Measurements from ENCODE around the gene CAPN5.

Gene CAPN5

DNA sequence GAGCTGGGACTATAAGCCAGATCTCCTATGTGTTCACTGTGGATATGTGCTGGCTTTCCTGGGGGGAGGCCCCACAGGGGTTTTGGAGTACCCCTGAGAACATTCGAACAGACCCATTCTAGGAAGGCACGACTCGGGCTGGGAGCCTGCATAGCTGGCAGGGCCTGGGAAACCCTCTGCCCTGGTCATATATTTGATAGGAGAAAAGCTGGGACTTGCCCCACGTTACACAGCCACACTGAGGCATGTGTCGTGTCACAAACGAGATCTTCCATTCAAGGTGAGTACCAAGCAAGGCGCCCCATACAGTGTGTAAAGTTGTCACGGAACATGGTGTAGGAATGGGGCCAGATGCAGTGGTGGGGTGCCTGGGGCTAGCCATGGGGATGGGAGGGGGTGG, 72.4 kb downstream of the CAPN5 start:
- no peak overlapping the region for H3K4me2 ChIP-seq (ENCODE audit: low read depth, low read length, poor library complexity, severe bottlenecking)
- H3K9ac ChIP-seq (ENCODE audit: low read depth, low read length, poor library complexity, severe bottlenecking) = no peak overlapping the region
- H3K9me3 ChIP-seq (ENCODE audit: insufficient read depth, low read depth, low read length) = no peaks in the 10 kb centered on the region
- no peaks in the 10 kb centered on the region for H3K9me2 ChIP-seq (replicated peaks; ENCODE audit: low read depth, low read length)
- H3K27me3 ChIP-seq (ENCODE audit: insufficient read depth, low read length, poor library complexity, severe bottlenecking) = no peaks in the 10 kb centered on the region
- H3K79me2 ChIP-seq (ENCODE audit: insufficient read depth, low read length) = no peaks in the 10 kb centered on the region
- no peak overlapping the region for H2AFZ ChIP-seq (ENCODE audit: low read length)
- peaks cover 33% of the 10 kb centered on the region for H3K4me1 ChIP-seq (ENCODE audit: insufficient read depth, low read length, poor library complexity, severe bottlenecking)
- H3F3A ChIP-seq (ENCODE audit: low read depth) = no peaks in the 10 kb centered on the region
- H4K20me1 ChIP-seq (ENCODE audit: insufficient read depth, low read length, poor library complexity, severe bottlenecking) = no peaks in the 10 kb centered on the region
- no peak overlapping the region for H3K4me3 ChIP-seq (ENCODE audit: low read length, poor library complexity, severe bottlenecking)
- TF ChIP-seq, protein P1, sequence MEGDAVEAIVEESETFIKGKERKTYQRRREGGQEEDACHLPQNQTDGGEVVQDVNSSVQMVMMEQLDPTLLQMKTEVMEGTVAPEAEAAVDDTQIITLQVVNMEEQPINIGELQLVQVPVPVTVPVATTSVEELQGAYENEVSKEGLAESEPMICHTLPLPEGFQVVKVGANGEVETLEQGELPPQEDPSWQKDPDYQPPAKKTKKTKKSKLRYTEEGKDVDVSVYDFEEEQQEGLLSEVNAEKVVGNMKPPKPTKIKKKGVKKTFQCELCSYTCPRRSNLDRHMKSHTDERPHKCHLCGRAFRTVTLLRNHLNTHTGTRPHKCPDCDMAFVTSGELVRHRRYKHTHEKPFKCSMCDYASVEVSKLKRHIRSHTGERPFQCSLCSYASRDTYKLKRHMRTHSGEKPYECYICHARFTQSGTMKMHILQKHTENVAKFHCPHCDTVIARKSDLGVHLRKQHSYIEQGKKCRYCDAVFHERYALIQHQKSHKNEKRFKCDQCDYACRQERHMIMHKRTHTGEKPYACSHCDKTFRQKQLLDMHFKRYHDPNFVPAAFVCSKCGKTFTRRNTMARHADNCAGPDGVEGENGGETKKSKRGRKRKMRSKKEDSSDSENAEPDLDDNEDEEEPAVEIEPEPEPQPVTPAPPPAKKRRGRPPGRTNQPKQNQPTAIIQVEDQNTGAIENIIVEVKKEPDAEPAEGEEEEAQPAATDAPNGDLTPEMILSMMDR (conservative IDR thresholded peaks at IDR 0.05; ENCODE audit: low read length) = no peak
- TF ChIP-seq EZH2phosphoT487 (IDR thresholded peaks at IDR 0.05; ENCODE audit: borderline replicate concordance) = no peak
- H3K36me3 ChIP-seq (ENCODE audit: insufficient read depth, low read length) = no peaks in the 10 kb centered on the region

DNA sequence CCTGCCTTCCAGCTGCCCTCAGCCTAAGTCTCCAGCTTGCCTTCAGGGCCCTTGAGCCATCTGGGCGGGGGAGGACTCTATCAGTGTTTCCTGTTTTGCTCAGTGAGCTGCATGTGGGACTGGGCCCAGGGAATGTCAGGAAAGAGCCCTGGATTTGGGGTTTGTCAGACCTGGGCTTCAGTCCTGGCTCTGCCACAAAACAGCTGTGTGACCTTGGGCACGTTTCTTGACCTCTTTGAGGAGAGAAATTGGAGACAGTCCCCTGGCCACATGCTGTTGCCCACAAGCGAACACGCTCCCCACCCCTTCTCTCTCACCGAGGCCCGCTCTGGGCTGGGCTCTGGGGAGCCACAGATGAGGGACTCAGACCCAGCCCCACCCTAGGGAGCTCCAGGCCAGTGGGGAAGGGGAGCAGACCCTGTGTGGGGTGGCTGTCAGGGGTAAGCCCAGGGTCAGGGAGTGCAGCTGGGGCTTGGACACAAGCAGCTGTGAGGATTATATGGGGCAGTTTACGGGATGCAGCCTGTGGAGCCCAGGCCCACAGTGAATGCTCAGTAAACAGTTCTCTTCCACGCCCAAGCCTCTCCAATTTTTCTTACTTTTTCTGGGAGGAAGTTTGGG, 73.6 kb downstream of the CAPN5 start:
- TF ChIP-seq EZH2phosphoT487 (IDR thresholded peaks at IDR 0.05; ENCODE audit: borderline replicate concordance) = no peak
- TF ChIP-seq, protein P1 (conservative IDR thresholded peaks at IDR 0.05; ENCODE audit: low read length) = no peak
- Histone ChIP-seq H3K4me1 (ENCODE audit: insufficient read depth, low read length, poor library complexity, severe bottlenecking) (peaks cover 33% of the 10 kb centered on the region), H3K79me2 (ENCODE audit: insufficient read depth, low read length) (no peaks in the 10 kb centered on the region), H3K4me3 (ENCODE audit: low read length, poor library complexity, severe bottlenecking) (no peak overlapping the region), H3K9ac (ENCODE audit: low read depth, low read length, poor library complexity, severe bottlenecking) (no peak overlapping the region), H3K9me3 (ENCODE audit: insufficient read depth, low read depth, low read length) (no peaks in the 10 kb centered on the region), H3K4me2 (ENCODE audit: low read depth, low read length, poor library complexity, severe bottlenecking) (no peak overlapping the region), H3F3A (ENCODE audit: low read depth) (no peaks in the 10 kb centered on the region), H3K36me3 (ENCODE audit: insufficient read depth, low read length) (no peaks in the 10 kb centered on the region), H2AFZ (ENCODE audit: low read length) (no peak overlapping the region), H3K27me3 (ENCODE audit: insufficient read depth, low read length, poor library complexity, severe bottlenecking) (no peaks in the 10 kb centered on the region), H4K20me1 (ENCODE audit: insufficient read depth, low read length, poor library complexity, severe bottlenecking) (no peaks in the 10 kb centered on the region), H3K9me2 (replicated peaks; ENCODE audit: low read depth, low read length) (no peaks in the 10 kb centered on the region)

DNA sequence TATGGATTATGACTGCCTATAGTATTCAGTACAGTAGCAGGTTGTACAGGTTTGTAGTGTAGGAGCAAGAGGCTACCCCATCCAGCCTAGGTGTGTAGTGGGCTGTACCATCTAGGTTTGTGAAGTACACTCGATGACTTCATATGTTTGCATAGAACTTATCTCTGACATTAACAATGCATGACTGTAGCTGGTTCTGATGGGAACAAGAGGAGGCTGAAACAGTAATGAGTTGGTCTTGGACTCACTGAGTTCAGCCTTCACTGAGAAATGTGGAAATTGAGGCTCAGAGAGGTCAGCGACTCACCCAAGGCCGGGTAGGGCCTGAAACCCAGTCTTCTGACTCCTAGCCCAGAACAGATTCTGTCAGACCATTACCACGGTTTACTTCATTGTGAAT, 74.3 kb downstream of the CAPN5 start:
- Histone ChIP-seq H3K27me3 (ENCODE audit: insufficient read depth, low read length, poor library complexity, severe bottlenecking) (no peaks in the 10 kb centered on the region), H3K36me3 (ENCODE audit: insufficient read depth, low read length) (no peaks in the 10 kb centered on the region), H3F3A (ENCODE audit: low read depth) (no peaks in the 10 kb centered on the region), H3K9me3 (ENCODE audit: insufficient read depth, low read depth, low read length) (no peaks in the 10 kb centered on the region), H3K9ac (ENCODE audit: low read depth, low read length, poor library complexity, severe bottlenecking) (no peak overlapping the region), H3K4me2 (ENCODE audit: low read depth, low read length, poor library complexity, severe bottlenecking) (no peak overlapping the region), H3K4me3 (ENCODE audit: low read length, poor library complexity, severe bottlenecking) (no peak overlapping the region), H3K9me2 (replicated peaks; ENCODE audit: low read depth, low read length) (no peaks in the 10 kb centered on the region), H4K20me1 (ENCODE audit: insufficient read depth, low read length, poor library complexity, severe bottlenecking) (no peaks in the 10 kb centered on the region), H2AFZ (ENCODE audit: low read length) (no peak overlapping the region), H3K79me2 (ENCODE audit: insufficient read depth, low read length) (no peaks in the 10 kb centered on the region), H3K4me1 (ENCODE audit: insufficient read depth, low read length, poor library complexity, severe bottlenecking) (peaks cover 33% of the 10 kb centered on the region)
- TF ChIP-seq EZH2phosphoT487 (IDR thresholded peaks at IDR 0.05; ENCODE audit: borderline replicate concordance) = no peak
- TF ChIP-seq, protein P1 (conservative IDR thresholded peaks at IDR 0.05; ENCODE audit: low read length) = no peak
